ENCODE results near the gene LELP1. TPM values are rescaled to one million over a fixed set of nuclear protein-coding genes. Genes with fewer than 3 reads are reported as not detected.

LELP1 gene
- total RNA-seq, 3 donors from 2014 or later = not detected

GRCh38 chr1:153210206-153210605, 7.0 kb downstream of the LELP1 start:
- Histone ChIP-seq H3K9me3 (no peaks in the 10 kb centered on the region), H3K4me1 (ENCODE audit: low read depth) (no peaks in the 10 kb centered on the region), H3K36me3 (ENCODE audit: low read depth) (no peaks in the 10 kb centered on the region), H3K4me3 (no peak overlapping the region)
- DNase-seq = no peak
- no peak for ATAC-seq
- TF ChIP-seq, protein P1, sequence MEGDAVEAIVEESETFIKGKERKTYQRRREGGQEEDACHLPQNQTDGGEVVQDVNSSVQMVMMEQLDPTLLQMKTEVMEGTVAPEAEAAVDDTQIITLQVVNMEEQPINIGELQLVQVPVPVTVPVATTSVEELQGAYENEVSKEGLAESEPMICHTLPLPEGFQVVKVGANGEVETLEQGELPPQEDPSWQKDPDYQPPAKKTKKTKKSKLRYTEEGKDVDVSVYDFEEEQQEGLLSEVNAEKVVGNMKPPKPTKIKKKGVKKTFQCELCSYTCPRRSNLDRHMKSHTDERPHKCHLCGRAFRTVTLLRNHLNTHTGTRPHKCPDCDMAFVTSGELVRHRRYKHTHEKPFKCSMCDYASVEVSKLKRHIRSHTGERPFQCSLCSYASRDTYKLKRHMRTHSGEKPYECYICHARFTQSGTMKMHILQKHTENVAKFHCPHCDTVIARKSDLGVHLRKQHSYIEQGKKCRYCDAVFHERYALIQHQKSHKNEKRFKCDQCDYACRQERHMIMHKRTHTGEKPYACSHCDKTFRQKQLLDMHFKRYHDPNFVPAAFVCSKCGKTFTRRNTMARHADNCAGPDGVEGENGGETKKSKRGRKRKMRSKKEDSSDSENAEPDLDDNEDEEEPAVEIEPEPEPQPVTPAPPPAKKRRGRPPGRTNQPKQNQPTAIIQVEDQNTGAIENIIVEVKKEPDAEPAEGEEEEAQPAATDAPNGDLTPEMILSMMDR (IDR thresholded peaks at IDR 0.05) = no peak
- intact Hi-C loops (cut with DNase I, micrococcal nuclease) = no loop called here

- ATAC-seq (no peak), DNase-seq (no peak)
- Histone ChIP-seq H3K9me3 (no peaks in the 10 kb centered on the region), H3K4me3 (no peak overlapping the region), H3K4me1 (ENCODE audit: low read depth) (no peaks in the 10 kb centered on the region), H3K36me3 (ENCODE audit: low read depth) (no peaks in the 10 kb centered on the region)
- intact Hi-C loops (cut with DNase I, micrococcal nuclease) = no loop called here
- TF ChIP-seq, protein P1 (IDR thresholded peaks at IDR 0.05) = no peak
Observed at GRCh38 chr1:153212201-153212600, 9.0 kb downstream of the LELP1 start.

GRCh38 chr1:153213519-153213918, 10.3 kb downstream of the LELP1 start:
- H3K4me1 ChIP-seq (ENCODE audit: low read depth) = no peaks in the 10 kb centered on the region
- TF ChIP-seq, protein P1 (IDR thresholded peaks at IDR 0.05) = no peak
- no peak overlapping the region for H3K4me3 ChIP-seq
- no peaks in the 10 kb centered on the region for H3K9me3 ChIP-seq
- no peaks in the 10 kb centered on the region for H3K36me3 ChIP-seq (ENCODE audit: low read depth)
- ATAC-seq = no peak
- intact Hi-C loops (cut with DNase I, micrococcal nuclease) = no loop called here
- no peak for DNase-seq

GRCh38 chr1:153217212-153217611, 14.0 kb downstream of the LELP1 start, which contains the start of gene PRR9:
Gene PRR9, plus strand, starts transcription at chr1:153217584. Its CDS starts 561 bp downstream, at chr1:153218145.
- TF ChIP-seq, protein P1 (IDR thresholded peaks at IDR 0.05) = no peak

GRCh38 chr1:153217744-153218416, 14.7 kb downstream of the LELP1 start:
- H3K4me1 ChIP-seq (ENCODE audit: low read depth) = no peaks in the 10 kb centered on the region
- no peaks in the 10 kb centered on the region for H3K9me3 ChIP-seq
- intact Hi-C loops (cut with DNase I, micrococcal nuclease) = no loop called here
- no peak for DNase-seq
- TF ChIP-seq, protein P1 (IDR thresholded peaks at IDR 0.05) = no peak
- no peak overlapping the region for H3K4me3 ChIP-seq
- ATAC-seq = no peak
- H3K36me3 ChIP-seq (ENCODE audit: low read depth) = no peaks in the 10 kb centered on the region

More at GRCh38 chr1:153217212-153217611, 14.0 kb downstream of the LELP1 start, which contains the start of gene PRR9:
- H3K4me1 ChIP-seq (ENCODE audit: low read depth) = no peaks in the 10 kb centered on the region
- no peaks in the 10 kb centered on the region for H3K36me3 ChIP-seq (ENCODE audit: low read depth)
- intact Hi-C loops (cut with DNase I, micrococcal nuclease) = no loop called here
- no peak within 1 kb of the TSS for H3K4me3 ChIP-seq
- ATAC-seq (no peak), DNase-seq (no peak)
- no peaks in the 10 kb centered on the region for H3K9me3 ChIP-seq

All from mucosa of descending colon (tissue), 3 donors.